Suprapubic skin (tissue), 4 donors: ENCODE data around the gene LOC128125822.

Experiments used
- CTCF ChIP-seq, 2 donors: fragments of 200-600 bp in 1 of 2; fragments of 450-650 bp in 1 of 2; sonication (generic) in 1 of 2; IDR thresholded peaks; one replicate each; pipeline ENCODE4 v1.5.1; 2016 to 2019; ENCODE audit warnings: antibody characterized with exemption in 2 of 2, mild to moderate bottlenecking in 1 of 2, moderate library complexity in 1 of 2
- EP300 ChIP-seq: sonication (generic); formaldehyde crosslinking; IDR thresholded peaks from one replicate; pipeline ENCODE4 v1.6.1; 2017; ENCODE audit warnings: antibody characterized with exemption
- POLR2A ChIP-seq, 2 donors: fragments of 450-650 bp; IDR thresholded peaks; one replicate each; pipeline ENCODE4 v1.6.1; 2017; ENCODE audit warnings: antibody characterized with exemption in 2 of 2, mild to moderate bottlenecking in 2 of 2, moderate library complexity in 2 of 2
- POLR2AphosphoS5 ChIP-seq, 3 donors: sonication (generic); formaldehyde crosslinking; IDR thresholded peaks; one replicate each; pipeline ENCODE4 v1.6.1; 2017; ENCODE audit warnings: antibody characterized with exemption in 3 of 3

- TF ChIP-seq CTCF (IDR thresholded peaks at IDR 0.05) (no peak), EP300 (no peak), POLR2A (IDR thresholded peaks at IDR 0.05) (no peak), POLR2AphosphoS5 (IDR thresholded peaks at IDR 0.05) (no peak)
Measured at GRCh38 chr6:63599243-63599642, 27.0 kb downstream of the LOC128125822 start.
